ENCODE measurements around the gene MAP7D1.

Gene MAP7D1

DNA sequence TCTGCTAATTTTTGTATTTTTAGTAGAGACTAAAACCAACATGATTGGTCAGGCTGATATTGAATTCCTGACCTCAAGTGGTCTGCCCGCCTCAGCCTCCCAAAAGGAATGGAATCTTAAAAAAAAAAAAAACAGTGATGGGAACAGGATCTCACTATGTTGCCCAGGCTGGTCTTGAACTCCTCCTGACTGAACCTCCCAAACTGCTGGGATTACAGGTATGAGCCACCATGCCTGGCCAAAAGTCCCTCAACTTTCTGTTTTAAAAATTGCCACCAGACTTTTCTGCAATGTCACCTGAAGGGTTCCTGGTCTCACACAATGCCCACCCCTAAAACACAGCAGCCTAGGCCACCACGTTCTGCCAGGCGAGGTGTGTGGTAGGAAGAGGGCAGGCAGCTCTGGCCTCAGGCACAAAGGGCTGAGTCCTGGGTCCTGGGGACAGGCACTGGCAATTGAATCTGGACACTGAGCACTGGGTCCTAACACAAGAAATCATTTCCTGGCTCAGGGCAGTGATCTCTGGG, 47.1 kb downstream of the MAP7D1 start:
- Histone ChIP-seq H3K36me3 (ENCODE audit: control insufficient read depth, insufficient read depth, low read length) (no peaks in the 10 kb centered on the region), H3K4me3 (replicated peaks; ENCODE audit: low read depth, low read length) (no peak overlapping the region), H3K27me3 (replicated peaks; ENCODE audit: control insufficient read depth, insufficient read depth, low read length) (no peaks in the 10 kb centered on the region)
- DNase-seq (ENCODE audit: extremely low read depth, insufficient read length) = no peak
- TF ChIP-seq, protein P1, sequence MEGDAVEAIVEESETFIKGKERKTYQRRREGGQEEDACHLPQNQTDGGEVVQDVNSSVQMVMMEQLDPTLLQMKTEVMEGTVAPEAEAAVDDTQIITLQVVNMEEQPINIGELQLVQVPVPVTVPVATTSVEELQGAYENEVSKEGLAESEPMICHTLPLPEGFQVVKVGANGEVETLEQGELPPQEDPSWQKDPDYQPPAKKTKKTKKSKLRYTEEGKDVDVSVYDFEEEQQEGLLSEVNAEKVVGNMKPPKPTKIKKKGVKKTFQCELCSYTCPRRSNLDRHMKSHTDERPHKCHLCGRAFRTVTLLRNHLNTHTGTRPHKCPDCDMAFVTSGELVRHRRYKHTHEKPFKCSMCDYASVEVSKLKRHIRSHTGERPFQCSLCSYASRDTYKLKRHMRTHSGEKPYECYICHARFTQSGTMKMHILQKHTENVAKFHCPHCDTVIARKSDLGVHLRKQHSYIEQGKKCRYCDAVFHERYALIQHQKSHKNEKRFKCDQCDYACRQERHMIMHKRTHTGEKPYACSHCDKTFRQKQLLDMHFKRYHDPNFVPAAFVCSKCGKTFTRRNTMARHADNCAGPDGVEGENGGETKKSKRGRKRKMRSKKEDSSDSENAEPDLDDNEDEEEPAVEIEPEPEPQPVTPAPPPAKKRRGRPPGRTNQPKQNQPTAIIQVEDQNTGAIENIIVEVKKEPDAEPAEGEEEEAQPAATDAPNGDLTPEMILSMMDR (IDR thresholded peaks at IDR 0.05; ENCODE audit: insufficient read depth, low read length, poor library complexity, severe bottlenecking) = no peak

DNA sequence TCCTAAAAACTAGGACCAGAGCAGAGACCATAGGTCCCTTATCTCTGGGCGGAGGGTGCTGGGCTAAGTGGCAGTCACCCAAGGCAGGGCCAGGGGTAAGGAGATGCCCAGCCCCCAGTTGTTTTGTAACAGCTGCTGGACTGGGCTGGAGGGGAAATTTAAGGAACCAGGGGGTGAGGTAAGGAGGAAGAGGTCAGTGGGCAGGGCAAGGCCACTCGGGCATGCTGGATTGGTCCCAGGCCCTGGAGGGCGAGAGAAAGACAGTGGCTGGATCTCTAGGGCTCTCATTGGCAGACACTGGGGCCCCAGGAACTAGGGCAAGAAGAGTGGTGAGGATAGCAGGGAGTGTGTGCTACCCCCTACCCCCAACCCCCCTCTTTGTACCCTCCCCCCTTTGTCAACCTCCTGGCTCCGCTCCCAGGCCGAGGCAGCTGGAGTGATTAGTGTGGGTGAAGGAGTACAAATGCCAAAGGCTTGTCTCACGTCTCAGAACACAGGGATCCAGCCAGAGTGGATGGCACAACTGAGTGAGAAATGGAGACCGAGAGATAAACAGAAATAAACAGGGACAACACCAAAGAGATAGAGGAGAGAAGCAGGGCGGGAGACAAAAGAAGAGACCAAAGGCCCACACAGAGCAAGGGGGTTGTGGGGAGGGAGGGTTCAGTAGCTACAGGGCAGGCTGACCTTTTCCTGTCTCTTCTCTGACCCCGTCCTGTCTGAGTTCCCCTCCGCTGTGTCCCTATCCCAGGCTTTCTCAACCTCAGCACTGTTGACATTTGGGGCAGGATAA, 47.8 kb downstream of the MAP7D1 start:
- no peak for DNase-seq (ENCODE audit: extremely low read depth, insufficient read length)
- Histone ChIP-seq H3K36me3 (ENCODE audit: control insufficient read depth, insufficient read depth, low read length) (no peaks in the 10 kb centered on the region), H3K4me3 (replicated peaks; ENCODE audit: low read depth, low read length) (no peak overlapping the region), H3K27me3 (replicated peaks; ENCODE audit: control insufficient read depth, insufficient read depth, low read length) (no peaks in the 10 kb centered on the region)
- TF ChIP-seq, protein P1 (IDR thresholded peaks at IDR 0.05; ENCODE audit: insufficient read depth, low read length, poor library complexity, severe bottlenecking) = no peak

DNA sequence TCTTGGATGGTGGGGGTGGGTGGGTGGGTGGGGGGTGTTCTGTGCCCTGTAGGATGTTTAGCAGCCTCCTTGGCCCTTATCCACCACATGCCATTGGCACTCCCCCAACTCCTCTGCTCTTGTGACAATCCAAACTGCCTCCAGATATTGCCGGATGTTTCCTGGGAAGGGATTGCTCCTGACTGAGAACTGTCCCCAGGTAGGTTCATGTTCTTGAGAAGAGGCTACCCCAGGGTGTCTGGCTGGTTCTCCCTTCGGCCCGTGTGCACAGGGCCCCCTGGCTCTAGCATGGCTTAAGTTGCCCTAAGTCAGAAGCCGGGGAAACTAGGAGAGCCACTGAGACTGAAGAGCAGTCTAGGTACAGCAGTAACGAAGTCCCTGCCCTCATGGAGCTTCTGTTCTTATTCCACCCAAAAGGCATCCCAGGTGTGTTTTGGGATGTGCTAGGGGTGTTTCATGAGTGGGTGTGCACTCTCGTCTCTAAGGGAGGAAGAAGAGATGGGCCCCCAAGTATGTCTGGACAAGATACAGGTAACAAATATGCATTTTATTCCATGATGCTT, 48.5 kb downstream of the MAP7D1 start:
- DNase-seq (ENCODE audit: extremely low read depth, insufficient read length) = no peak
- H3K27me3 ChIP-seq (replicated peaks; ENCODE audit: control insufficient read depth, insufficient read depth, low read length) = no peaks in the 10 kb centered on the region
- H3K36me3 ChIP-seq (ENCODE audit: control insufficient read depth, insufficient read depth, low read length) = no peaks in the 10 kb centered on the region
- TF ChIP-seq, protein P1 (IDR thresholded peaks at IDR 0.05; ENCODE audit: insufficient read depth, low read length, poor library complexity, severe bottlenecking) = no peak
- no peak overlapping the region for H3K4me3 ChIP-seq (replicated peaks; ENCODE audit: low read depth, low read length)

DNA sequence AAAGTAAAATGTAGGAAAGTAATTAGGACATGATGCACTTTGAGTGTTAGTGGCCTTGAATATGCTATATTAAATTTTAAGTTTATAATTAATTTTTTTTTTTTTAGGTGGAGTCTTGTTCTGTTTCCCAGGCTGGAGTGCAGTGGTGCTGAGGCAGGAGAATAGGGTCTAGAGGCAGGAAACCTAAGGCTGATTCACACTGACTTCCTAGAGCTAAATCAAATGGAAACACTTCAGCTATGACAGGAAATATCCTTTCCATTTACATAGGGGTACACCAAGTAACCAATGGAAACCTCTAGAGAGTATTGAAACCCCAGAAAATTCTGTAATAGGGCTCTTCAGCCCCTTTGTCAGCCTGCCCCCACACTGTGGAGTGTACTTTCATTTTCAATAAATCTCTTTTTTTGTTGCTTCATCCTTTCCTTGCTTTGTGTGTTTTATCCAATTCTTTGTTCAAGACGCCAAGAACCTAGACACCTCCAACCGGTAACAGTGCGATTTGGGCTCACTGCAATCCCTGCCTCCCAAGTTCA, 50.4 kb downstream of the MAP7D1 start:
- Histone ChIP-seq H3K36me3 (ENCODE audit: control insufficient read depth, insufficient read depth, low read length) (no peaks in the 10 kb centered on the region), H3K27me3 (replicated peaks; ENCODE audit: control insufficient read depth, insufficient read depth, low read length) (no peaks in the 10 kb centered on the region), H3K4me3 (replicated peaks; ENCODE audit: low read depth, low read length) (no peak overlapping the region)
- DNase-seq (ENCODE audit: extremely low read depth, insufficient read length) = no peak
- TF ChIP-seq, protein P1 (IDR thresholded peaks at IDR 0.05; ENCODE audit: insufficient read depth, low read length, poor library complexity, severe bottlenecking) = no peak

DNA sequence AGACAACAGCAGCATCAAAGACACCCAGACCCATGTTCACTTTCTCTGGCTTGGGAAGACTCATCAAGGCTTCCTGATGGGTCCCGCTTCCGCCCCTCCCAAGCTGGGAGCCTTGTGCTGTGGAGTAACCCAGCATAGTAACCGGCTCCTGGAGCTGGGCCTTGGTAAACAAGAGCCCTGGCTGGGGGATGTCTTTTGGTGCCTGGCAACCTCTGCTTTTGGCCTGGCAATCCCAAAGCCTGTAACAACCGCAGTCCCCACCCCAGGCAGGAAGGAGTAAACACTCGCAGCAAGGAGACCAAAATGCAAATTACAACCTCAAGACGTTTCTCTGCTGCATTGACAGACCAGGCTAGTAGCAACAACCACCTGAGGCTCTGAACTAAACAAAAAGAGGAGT, 51.4 kb downstream of the MAP7D1 start:
- TF ChIP-seq, protein P1 (IDR thresholded peaks at IDR 0.05; ENCODE audit: insufficient read depth, low read length, poor library complexity, severe bottlenecking) = no peak
- no peaks in the 10 kb centered on the region for H3K36me3 ChIP-seq (ENCODE audit: control insufficient read depth, insufficient read depth, low read length)
- no peaks in the 10 kb centered on the region for H3K27me3 ChIP-seq (replicated peaks; ENCODE audit: control insufficient read depth, insufficient read depth, low read length)
- no peak overlapping the region for H3K4me3 ChIP-seq (replicated peaks; ENCODE audit: low read depth, low read length)
- DNase-seq (ENCODE audit: extremely low read depth, insufficient read length) = no peak

All from GM06990 (cell line).